ENCODE data around the gene ITGB6. TPM values are rescaled to one million over a fixed set of nuclear protein-coding genes. Genes with fewer than 3 reads are reported as not detected.

ITGB6 gene
- total RNA-seq, 4 donors from 2014 or later: 0.59 to 1.5 TPM; not detected in 2

DNA sequence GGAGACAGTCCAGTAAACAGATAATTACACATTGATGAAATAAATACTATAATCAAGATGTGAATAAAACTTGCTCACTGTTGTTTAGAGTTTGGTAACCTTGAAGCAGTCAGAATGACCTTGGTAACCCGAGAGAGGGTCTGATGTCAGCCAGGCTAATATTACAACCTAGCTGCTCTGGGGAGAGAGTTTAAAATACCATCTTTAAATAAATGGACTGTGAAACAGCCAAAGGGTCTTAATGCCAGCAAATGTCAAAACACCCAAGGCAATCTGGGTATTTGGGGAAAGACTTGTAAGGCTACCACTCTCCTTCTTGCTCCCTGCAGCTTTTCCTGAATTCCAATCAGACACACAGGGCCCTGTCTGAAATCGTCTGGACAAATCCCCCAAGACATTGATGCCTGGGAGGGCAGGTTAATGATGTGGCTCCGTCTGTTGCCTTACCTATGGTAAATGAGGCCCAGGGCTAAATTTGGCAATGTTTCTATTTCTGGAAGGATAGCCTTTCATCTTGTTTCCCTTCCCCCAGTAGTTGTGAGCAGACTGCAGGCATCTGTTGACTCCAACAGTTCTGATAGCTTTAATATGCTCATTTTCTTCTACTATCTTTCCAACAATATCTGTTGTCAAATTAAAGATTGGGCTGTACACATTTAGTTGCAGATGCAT, 43.0 kb upstream of the ITGB6 start:
- TF ChIP-seq, protein P1, sequence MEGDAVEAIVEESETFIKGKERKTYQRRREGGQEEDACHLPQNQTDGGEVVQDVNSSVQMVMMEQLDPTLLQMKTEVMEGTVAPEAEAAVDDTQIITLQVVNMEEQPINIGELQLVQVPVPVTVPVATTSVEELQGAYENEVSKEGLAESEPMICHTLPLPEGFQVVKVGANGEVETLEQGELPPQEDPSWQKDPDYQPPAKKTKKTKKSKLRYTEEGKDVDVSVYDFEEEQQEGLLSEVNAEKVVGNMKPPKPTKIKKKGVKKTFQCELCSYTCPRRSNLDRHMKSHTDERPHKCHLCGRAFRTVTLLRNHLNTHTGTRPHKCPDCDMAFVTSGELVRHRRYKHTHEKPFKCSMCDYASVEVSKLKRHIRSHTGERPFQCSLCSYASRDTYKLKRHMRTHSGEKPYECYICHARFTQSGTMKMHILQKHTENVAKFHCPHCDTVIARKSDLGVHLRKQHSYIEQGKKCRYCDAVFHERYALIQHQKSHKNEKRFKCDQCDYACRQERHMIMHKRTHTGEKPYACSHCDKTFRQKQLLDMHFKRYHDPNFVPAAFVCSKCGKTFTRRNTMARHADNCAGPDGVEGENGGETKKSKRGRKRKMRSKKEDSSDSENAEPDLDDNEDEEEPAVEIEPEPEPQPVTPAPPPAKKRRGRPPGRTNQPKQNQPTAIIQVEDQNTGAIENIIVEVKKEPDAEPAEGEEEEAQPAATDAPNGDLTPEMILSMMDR (IDR thresholded peaks at IDR 0.05): no peak
- TF ChIP-seq POLR2A (IDR thresholded peaks at IDR 0.05): no peak
- Histone ChIP-seq H3K4me1 (no peaks in the 10 kb centered on the region), H3K27ac (no peak overlapping the region), H3K9me3 (no peaks in the 10 kb centered on the region), H3K36me3 (no peaks in the 10 kb centered on the region), H3K4me3 (no peak overlapping the region), H3K27me3 (no peaks in the 10 kb centered on the region)
- intact Hi-C loops (cut with DNase I; ENCODE audit: low total_unique reads): no loop called here
- no peak for DNase-seq

GRCh38 chr2:160241251-160242137, 41.4 kb upstream of the ITGB6 start:
- no peaks in the 10 kb centered on the region for H3K4me1 ChIP-seq
- intact Hi-C loops (cut with DNase I; ENCODE audit: low total_unique reads): no loop called here

DNA sequence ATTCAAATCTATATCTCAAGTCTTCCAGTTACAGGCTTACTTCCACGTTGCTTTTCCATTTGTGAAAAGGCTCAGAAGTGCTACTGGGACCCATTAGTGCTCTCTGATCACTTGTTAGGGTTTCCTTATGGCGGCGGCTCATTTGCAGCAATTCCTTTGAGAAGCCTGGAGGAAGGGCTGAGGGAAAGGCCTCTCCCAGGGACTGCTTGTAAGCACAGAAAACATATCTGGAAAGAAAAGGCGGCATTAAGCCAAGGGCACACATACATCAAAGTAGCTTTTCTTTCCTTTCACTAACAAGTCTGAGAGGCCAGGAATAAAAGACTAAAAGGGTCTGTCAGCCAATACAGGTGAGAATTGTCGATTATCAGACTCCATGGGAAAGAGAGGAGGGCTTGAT, 39.4 kb upstream of the ITGB6 start:
- TF ChIP-seq, protein P1 (IDR thresholded peaks at IDR 0.05): no peak
- no peak for TF ChIP-seq POLR2A (IDR thresholded peaks at IDR 0.05)
- intact Hi-C loops (cut with DNase I; ENCODE audit: low total_unique reads): no loop called here
- H3K27me3 ChIP-seq: no peaks in the 10 kb centered on the region

More at GRCh38 chr2:160241251-160242137, 41.4 kb upstream of the ITGB6 start:
- no peak overlapping the region for H3K4me3 ChIP-seq
- DNase-seq: peak in 1 of 2 donors; percentile 29
- no peak for TF ChIP-seq POLR2A (IDR thresholded peaks at IDR 0.05)
- TF ChIP-seq, protein P1 (IDR thresholded peaks at IDR 0.05): no peak
- no peaks in the 10 kb centered on the region for H3K27me3 ChIP-seq
- H3K36me3 ChIP-seq: no peaks in the 10 kb centered on the region
- no peak overlapping the region for H3K27ac ChIP-seq
- H3K9me3 ChIP-seq: no peaks in the 10 kb centered on the region

DNA sequence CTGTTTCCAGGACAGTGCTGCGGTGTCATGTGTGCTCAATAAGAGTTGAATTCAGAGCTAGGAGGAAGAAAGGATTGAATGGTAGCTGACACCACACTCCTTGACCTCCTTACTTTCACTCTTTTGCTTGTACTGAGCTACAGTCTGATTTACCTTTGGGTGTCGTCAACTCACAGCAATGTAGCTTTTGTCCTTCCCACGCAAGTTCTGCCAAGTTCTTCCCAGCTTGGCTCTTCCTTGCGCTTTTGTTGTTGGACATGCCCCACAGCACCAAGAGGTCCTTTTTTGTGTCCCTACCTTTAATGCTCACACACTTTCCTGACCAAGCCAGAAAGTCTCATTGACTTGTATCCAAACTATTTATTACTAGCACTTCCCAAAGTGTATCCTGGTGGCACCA, 38.3 kb upstream of the ITGB6 start:
- DNase-seq: no peak
- H3K27me3 ChIP-seq: no peaks in the 10 kb centered on the region
- H3K4me1 ChIP-seq: no peaks in the 10 kb centered on the region
- H3K9me3 ChIP-seq: no peaks in the 10 kb centered on the region
- H3K27ac ChIP-seq: no peak overlapping the region
- TF ChIP-seq POLR2A (IDR thresholded peaks at IDR 0.05): no peak
- TF ChIP-seq, protein P1 (IDR thresholded peaks at IDR 0.05): no peak
- no peak overlapping the region for H3K4me3 ChIP-seq
- intact Hi-C loops (cut with DNase I; ENCODE audit: low total_unique reads): no loop called here
- no peaks in the 10 kb centered on the region for H3K36me3 ChIP-seq

More for the DNA sequence above, 39.4 kb upstream of the ITGB6 start:
- no peak overlapping the region for H3K4me3 ChIP-seq
- no peaks in the 10 kb centered on the region for H3K9me3 ChIP-seq
- H3K27ac ChIP-seq: no peak overlapping the region
- no peaks in the 10 kb centered on the region for H3K4me1 ChIP-seq
- H3K36me3 ChIP-seq: no peaks in the 10 kb centered on the region
- no peak for DNase-seq

- H3K9me3 ChIP-seq: no peaks in the 10 kb centered on the region
- H3K4me1 ChIP-seq: no peaks in the 10 kb centered on the region
- H3K27ac ChIP-seq: no peak overlapping the region
- TF ChIP-seq, protein P1 (IDR thresholded peaks at IDR 0.05): no peak
- TF ChIP-seq POLR2A (IDR thresholded peaks at IDR 0.05): no peak
- H3K4me3 ChIP-seq: no peak overlapping the region
- H3K36me3 ChIP-seq: no peaks in the 10 kb centered on the region
- no peaks in the 10 kb centered on the region for H3K27me3 ChIP-seq
- DNase-seq: no peak
- intact Hi-C loops (cut with DNase I; ENCODE audit: low total_unique reads): no loop called here
Observed at GRCh38 chr2:160232905-160233475, 32.9 kb upstream of the ITGB6 start.

All from uterus (tissue), 4 donors.